Gastroesophageal sphincter (tissue), 3 donors: ENCODE data around the gene CDC42BPG.

Source experiments
- EP300 ChIP-seq: sonication (generic); formaldehyde crosslinking; IDR thresholded peaks from one replicate; pipeline ENCODE4 v1.6.1; 2017; ENCODE audit warnings: antibody characterized with exemption, mild to moderate bottlenecking
- POLR2A ChIP-seq, 2 donors: fragments of 450-650 bp; IDR thresholded peaks; one replicate each; pipeline ENCODE4 v1.6.1; 2017; ENCODE audit warnings: antibody characterized with exemption in 2 of 2, mild to moderate bottlenecking in 2 of 2, moderate library complexity in 1 of 2
- POLR2AphosphoS5 ChIP-seq: sonication (generic); formaldehyde crosslinking; IDR thresholded peaks from one replicate; pipeline ENCODE4 v1.6.1; 2017; ENCODE audit warnings: antibody characterized with exemption
- TF ChIP-seq, protein P1 (sequence below), 4 experiments: fragments of 200-600 bp in 2 of 4; fragments of 450-650 bp in 2 of 4; sonication (generic) in 1 of 4; IDR thresholded peaks; one replicate each; pipeline ENCODE4 v1.5.1; 2017 to 2019; ENCODE audit warnings: antibody characterized with exemption in 4 of 4, mild to moderate bottlenecking in 2 of 4, moderate library complexity in 2 of 4

DNA sequence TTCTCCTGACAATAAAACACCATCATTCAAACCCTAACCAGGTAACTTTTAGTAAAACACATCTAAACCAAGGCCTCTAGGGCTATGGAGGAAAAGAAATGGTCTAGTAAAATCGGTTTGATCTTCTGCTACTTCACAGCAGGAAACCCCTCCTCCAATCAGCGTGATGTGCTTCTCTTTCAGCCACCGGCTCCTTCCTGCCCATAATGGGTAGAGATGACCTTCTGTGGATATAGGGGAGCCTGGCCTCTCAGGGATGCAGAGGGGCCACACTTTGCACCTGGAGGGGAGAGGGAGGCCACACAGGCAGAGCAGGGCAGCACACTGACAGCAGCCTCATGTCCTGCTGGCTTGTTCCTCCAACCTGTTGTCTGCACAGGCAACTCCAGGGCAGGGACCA lies 27.0 kb upstream of the CDC42BPG start:
- TF ChIP-seq, protein P1, sequence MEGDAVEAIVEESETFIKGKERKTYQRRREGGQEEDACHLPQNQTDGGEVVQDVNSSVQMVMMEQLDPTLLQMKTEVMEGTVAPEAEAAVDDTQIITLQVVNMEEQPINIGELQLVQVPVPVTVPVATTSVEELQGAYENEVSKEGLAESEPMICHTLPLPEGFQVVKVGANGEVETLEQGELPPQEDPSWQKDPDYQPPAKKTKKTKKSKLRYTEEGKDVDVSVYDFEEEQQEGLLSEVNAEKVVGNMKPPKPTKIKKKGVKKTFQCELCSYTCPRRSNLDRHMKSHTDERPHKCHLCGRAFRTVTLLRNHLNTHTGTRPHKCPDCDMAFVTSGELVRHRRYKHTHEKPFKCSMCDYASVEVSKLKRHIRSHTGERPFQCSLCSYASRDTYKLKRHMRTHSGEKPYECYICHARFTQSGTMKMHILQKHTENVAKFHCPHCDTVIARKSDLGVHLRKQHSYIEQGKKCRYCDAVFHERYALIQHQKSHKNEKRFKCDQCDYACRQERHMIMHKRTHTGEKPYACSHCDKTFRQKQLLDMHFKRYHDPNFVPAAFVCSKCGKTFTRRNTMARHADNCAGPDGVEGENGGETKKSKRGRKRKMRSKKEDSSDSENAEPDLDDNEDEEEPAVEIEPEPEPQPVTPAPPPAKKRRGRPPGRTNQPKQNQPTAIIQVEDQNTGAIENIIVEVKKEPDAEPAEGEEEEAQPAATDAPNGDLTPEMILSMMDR (IDR thresholded peaks at IDR 0.05), result no peak
- TF ChIP-seq POLR2A (IDR thresholded peaks at IDR 0.05) (no peak), EP300 (no peak), POLR2AphosphoS5 (no peak)
